ENCODE results near the gene POLR1C.

- TF ChIP-seq CTCF (conservative IDR thresholded peaks at IDR 0.05; ENCODE audit: low read length) = no peak
- no peak for TF ChIP-seq EZH2phosphoT487 (IDR thresholded peaks at IDR 0.05; ENCODE audit: borderline replicate concordance)
Measured at GRCh38 chr6:43500921-43501320, 16.0 kb upstream of the POLR1C start.
